T-helper 2 cell treated with Interferon-gamma antibody and Interleukin-4, amounts not matched to agents 100 ng/mL and 5 ng/mL, for 36 hours (primary cell): Measurements from ENCODE around the gene SAMD4A. TPM values are rescaled to one million over a fixed set of nuclear protein-coding genes. Genes with fewer than 3 reads are reported as not detected.

Experiments used
- intact Hi-C: fragments of 100-400 bp; cut with micrococcal nuclease; formaldehyde crosslinking; loops from one replicate; pipeline ENCODE4 v1.15.1; 2023
- total RNA-seq: library from RNA; stranded (reverse); gene quantifications from 2 replicates; pipeline ENCODE4 v1.2.3, GENCODE V29; 2022

SAMD4A gene
- total RNA-seq, 1 donor from 2014 or later: 0.59 TPM

GRCh38 chr14:54675236-54676128 lies 108.6 kb downstream of the SAMD4A start:
- intact Hi-C loops: no loop called here

GRCh38 chr14:54676812-54677708 lies 110.1 kb downstream of the SAMD4A start:
- intact Hi-C loops: no loop called here

GRCh38 chr14:54680651-54681050 lies 113.7 kb downstream of the SAMD4A start:
- intact Hi-C loops: no loop called here

DNA sequence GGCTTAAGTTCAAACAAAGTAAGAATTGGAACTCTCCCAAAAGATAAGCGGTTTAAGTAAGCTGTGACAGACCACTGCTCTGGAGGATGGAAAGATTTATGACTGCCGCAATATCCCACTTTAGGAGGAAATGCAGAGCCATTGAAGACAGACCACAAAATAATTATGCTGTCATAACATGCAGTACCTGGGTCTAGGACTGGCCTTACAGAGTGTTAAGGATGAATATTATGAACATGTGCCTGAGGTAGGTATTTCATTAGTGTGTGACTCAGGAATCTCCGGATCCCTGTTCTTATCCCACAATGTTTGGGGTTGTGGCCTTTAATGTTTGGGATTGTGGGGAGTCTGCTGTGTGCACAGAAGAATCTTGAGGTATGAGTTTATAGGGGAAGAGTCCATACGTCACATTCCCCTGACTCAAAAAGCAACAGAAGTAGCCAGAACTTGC lies 114.9 kb downstream of the SAMD4A start:
- intact Hi-C loops: no loop called here

- intact Hi-C loops: no loop called here
Observed at GRCh38 chr14:54682578-54682977, 115.7 kb downstream of the SAMD4A start.

GRCh38 chr14:54683882-54684794 lies 117.2 kb downstream of the SAMD4A start:
- intact Hi-C loops: no loop called here

DNA sequence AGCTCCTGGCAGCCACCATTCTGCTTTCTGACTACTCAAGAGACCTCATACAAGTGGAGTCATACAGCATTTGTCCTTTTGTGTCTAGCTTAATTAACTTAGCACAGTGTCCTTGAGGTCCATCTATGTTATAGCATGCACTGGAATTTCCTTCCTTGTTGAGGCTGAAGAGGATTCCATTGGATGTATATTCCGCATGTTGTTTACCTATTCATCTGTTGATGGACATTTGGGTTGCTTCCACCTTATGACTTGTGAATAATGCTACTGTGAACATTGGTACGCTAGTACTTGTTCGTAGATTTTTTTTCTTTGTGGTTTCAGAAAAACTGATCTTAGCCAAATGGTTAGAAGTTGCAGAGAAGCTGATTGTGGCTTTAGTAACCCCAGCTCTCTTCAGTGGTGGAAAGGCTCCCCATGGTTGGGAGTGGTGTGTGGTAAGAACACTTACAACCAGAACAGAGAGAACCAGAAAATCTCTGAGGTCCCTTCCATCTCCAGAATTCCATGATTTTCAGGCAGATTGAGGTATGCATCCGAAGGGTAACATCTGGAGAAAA lies 118.4 kb downstream of the SAMD4A start:
- intact Hi-C loops: no loop called here

- intact Hi-C loops: no loop called here
Observed at GRCh38 chr14:54686219-54686870, 119.4 kb downstream of the SAMD4A start.

- intact Hi-C loops: no loop called here
Observed at GRCh38 chr14:54686871-54687749, 120.2 kb downstream of the SAMD4A start.

DNA sequence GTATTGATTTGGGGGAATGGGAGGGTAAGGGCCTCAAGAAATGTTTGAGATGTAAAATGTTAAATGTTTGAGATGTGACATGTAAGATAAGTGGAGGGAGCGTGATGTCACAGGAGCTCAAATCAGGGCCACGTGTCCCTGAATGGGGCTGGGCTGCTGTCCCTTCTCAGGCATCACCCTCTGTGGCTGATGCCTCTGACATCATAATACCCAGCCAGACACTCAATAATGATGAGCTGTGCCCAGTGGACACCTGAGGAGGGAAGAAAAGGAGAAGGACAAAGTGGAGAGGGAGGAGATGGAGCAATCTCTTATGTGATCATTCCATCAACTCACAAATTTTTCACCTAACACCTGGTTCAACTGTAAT lies 120.8 kb downstream of the SAMD4A start:
- intact Hi-C loops: no loop called here

GRCh38 chr14:54688229-54688628 lies 121.3 kb downstream of the SAMD4A start:
- intact Hi-C loops: no loop called here

GRCh38 chr14:54689928-54690327 lies 123.0 kb downstream of the SAMD4A start:
- intact Hi-C loops: loop anchor here (5.0 kb wide), 1 partner anchor 43 kb away; no protein-coding TSS in a partner anchor

DNA sequence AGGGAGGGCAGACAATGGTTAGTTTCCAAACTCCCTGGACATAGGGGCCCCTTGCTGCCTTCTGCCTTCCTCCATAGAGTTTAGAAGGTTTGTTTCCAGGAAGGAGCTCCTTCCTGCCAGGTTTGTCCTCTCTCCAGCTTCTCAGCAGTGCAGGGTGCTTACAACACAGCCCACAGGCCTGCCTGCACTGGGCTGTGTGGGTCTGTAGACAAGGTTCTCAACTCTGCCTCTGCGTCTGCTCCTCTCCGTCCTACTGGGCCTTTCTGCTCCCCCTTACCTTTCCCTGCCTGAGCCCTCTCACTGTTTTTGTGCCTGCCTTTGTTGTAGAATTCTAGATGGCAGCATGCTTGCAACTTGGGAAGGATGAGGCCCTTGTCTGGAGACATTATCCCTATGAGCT lies 124.0 kb downstream of the SAMD4A start:
- intact Hi-C loops: loop anchor here (1.0 to 5.0 kb wide), 2 partner anchors 44 to 126 kb away; no protein-coding TSS in a partner anchor

DNA sequence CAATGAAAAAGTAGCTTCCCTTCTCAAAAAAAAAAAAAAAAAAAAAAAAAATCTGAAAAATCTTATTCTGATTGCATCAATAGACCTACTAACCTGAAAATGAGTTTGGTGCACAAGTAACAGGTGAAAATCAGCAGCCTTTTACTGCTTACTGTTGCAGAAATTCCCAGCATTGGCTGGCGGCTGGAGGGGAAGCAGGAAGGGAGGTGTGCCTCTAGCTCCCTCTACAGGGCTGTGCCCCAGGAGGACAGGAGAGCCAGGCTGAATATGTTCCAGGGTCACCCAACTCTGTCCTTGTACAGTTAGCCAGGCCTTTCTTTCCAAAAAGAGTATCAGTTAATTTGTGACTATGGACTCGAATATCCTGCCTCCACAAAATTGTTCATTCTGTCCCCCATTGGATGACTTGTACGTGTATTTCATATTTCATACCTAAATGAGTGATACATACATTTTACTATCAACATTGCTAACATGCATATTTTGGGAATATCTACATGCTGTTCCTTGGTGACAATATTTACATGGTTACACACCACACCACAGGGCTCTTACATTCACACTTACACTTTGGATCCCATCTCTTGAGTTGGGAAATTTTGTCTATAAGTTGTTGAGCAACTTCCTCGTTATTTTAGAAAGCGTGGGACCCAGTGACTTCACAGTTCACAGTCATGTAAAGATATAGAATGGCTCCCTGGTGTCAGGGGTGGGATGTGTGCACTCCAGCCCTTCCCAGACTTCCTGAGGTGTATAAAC lies 124.8 kb downstream of the SAMD4A start:
- intact Hi-C loops: loop anchor here (1.0 to 5.0 kb wide), 2 partner anchors 44 to 126 kb away; no protein-coding TSS in a partner anchor

- intact Hi-C loops: loop anchor here (5.0 kb wide), 1 partner anchor 45 kb away; no protein-coding TSS in a partner anchor
Observed at GRCh38 chr14:54692284-54692772, 125.4 kb downstream of the SAMD4A start.

- intact Hi-C loops: loop anchor here (2.0 to 5.0 kb wide), 2 partner anchors 46 to 81 kb away; no protein-coding TSS in a partner anchor
Observed at GRCh38 chr14:54693761-54694160, 126.8 kb downstream of the SAMD4A start.

GRCh38 chr14:54695196-54695595 lies 128.3 kb downstream of the SAMD4A start:
- intact Hi-C loops: loop anchor here (2.0 kb wide), 1 partner anchor 80 kb away; no protein-coding TSS in a partner anchor

DNA sequence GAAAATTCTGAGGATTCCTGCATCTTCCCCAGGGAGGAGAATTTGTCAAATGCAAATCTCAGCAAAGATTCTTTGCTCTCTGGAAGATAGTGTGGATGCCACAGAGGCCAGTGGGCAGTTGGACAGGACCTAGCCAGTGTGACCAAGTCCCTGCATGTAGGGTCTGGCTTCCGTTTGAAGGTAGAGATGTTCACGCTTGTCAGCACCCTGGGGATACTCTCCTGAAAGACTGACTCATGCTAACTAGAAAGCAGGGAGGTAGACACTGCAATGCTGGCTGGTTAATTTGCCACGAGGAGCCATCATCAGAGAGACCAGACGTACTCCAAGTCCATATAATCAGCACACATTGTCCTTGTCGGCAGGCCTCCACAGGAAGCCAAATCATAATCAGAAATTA lies 130.1 kb downstream of the SAMD4A start:
- intact Hi-C loops: no loop called here
